Smooth muscle cell of bladder (primary cell): ENCODE results near the gene LIX1L. TPM values are rescaled to one million over a fixed set of nuclear protein-coding genes. Genes with fewer than 3 reads are reported as not detected.

Source experiments
- total RNA-seq: library from RNA; depleted of rRNA; stranded (reverse); fragments of >200 nt; gene quantifications from 2 replicates; pipeline ENCODE4 v1.2.3, GENCODE V29; 2014

Gene LIX1L
- 10.2 and 15.6 TPM in 2 replicates for total RNA-seq

DNA sequence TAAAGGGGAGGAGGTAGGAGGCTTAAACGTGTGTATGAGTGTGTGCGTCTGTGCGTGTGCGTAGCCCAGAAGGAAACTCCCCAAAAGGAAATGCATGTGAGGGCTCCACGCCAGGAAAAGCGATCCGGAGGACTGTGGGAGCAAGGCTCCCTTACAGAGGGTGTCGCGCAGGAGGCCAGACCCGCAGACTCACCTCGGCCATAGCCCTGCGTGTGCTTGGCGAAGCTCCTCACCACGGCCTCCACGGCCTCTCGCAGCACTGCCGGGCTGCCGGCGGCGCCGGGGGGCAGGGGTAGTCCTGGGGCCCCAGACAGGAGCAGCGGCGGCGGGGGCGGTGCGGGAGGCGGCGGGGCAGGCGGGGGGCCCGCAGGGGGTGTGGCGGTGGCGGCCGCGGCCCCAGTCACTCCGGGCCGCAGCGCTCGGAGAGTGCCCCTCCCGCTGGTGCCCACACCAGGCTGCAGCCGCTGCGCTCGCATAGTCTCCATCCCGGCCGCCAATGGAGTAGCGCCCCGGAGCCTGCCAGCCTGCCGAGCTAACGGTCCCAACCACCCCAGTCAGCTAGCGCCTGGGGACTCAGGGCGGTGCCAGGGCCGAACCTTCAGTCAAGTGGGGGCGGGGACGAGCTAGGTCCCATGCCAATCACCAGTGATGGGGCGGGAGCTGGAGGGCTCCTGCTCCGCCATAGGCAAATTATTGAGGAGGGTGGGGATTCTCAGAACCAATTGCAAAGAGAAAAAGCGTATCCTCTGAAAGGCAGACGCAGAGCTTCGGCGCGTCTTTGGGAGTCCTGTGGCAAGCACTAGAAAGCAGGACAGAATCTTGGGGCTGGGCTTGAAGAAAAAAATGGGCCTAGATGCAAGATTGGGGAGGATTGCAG lies at the start of gene LIX1L:
LIX1L (minus strand) TSS at position 575 of the 877 bp plus-strand sequence; CDS start at position 485, 90 bp downstream.

DNA sequence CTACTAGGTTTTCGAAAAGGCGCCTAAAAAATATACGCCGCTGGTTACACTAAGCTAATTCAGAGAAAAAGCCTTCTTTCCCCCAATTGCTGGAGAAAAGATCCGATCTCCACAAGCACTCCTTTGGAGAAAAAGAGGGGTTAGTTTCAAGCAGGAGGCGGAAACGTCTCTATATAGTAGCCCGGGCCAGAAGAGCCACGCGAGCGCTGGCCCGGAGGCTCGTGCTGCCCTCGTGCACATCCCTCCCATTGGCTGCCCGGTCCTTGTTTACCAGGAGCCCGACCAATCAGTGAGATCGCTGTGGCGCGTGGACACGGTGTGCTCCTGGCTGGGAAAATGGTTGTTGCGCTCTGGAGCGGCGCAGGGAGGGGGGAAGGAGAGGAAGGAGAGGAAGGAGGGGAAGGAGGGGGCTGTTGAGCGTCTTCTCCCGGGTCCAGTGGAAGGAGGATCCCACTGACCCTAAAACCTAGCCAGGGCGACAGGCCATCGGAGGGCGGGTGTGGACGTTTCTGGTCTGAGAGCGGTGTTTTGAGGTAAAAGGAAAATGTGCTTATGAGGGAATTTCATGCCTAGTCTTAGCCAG lies 38.7 kb upstream of the LIX1L start, which contains the start of gene TXNIP:
TXNIP (minus strand) TSS at position 147 of the 583 bp plus-strand sequence. CDS start 313 bp downstream, outside the sequence.

GRCh38 chr1:145964328-145965118 lies 6.7 kb upstream of the LIX1L start, which contains the start of the genes ANKRD34A and POLR3GL:
ANKRD34A (minus strand) TSS chr1:145964575; CDS start chr1:145961759, 2,816 bp downstream.
POLR3GL (plus strand) TSS chr1:145964690; CDS start chr1:145974866, 10,176 bp downstream.

DNA sequence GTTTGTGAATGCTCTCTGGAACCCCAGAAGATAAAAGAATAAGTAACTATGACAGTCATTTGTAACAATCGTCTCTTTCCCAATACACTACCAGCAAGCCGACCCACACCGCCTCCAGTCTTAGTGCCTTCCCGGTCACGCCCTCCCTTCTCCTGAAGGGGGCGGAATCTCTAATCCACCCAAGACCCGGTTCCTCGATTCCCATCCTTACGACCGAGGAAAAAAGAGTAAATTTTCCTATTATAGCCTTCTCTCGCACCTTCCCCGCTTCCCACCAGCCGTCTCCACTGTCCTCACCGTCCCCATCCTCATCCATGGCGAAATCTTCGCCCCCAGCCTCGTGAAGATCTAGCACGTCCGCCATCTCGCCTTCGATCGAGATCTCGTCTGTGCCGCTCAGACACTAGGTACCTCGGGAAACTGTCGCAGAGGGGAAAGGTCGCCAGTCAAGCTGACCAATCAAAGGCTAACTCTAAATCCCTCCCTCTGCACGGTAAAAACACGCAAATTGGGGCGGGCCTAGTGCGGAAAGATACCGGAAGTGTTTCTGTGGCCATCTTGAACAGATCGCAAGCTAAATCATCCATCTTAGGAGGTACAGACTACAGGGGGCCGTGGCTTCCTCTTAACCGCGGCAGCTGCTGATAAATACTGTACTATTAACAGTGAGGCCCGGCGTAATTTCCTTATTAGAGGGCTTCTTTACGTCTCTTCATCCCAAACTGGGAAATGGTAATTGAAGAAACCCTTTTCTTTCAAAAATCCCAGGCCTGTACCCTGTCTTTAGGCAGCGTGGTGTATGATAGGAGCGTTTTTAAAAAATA lies 30.5 kb downstream of the LIX1L start, which contains the start of gene RBM8A:
RBM8A (minus strand) TSS at position 422 of the 824 bp plus-strand sequence; CDS start at position 364, 58 bp downstream.

GRCh38 chr1:145918144-145918991 lies 39.4 kb downstream of the LIX1L start, which contains the start of gene PEX11B:
PEX11B (minus strand) TSS chr1:145918717; CDS start chr1:145918688, 29 bp downstream.

DNA sequence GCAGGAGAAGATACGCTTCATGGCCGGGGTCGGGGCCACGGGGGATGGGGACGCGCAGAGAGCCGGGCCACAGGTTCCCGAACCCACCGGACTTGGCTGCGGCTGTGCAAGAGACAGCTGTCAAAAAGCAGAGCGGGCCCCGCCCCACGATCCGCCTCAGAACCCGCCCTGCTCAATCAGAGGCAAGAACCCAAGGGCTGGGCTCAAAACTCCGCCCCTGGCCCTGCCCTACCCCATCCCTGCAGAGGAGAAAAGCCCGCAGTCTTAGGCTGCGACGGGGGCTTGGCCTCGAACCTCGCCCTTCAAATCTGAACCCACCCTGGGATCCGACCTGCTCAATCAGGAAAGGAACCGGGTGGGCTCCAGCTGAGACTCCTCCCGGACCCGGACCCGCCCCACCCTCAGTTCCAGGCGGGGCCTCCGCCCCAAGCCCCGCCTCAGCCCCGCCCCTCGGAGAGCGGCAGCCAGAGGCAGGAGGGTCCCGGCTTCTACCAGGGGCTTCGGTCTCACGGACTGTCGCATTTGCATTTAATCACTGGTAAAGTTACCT lies 72.0 kb downstream of the LIX1L start, which contains the start of gene ANKRD35:
ANKRD35 (minus strand) TSS at position 129 of the 550 bp plus-strand sequence; CDS start at position 21, 108 bp downstream.

Other genes starting within 250 kb of the LIX1L start
- not detected in 2 replicates for gene CD160, start 238.5 kb downstream of the LIX1L start, total RNA-seq
- 10.2 and 11.4 TPM in 2 replicates for gene RNF115, start 133.9 kb downstream of the LIX1L start, total RNA-seq
- 28.3 and 29.0 TPM in 2 replicates for gene POLR3C, start 133.8 kb downstream of the LIX1L start, total RNA-seq
- 2.4 and 2.7 TPM in 2 replicates for gene NUDT17, start 112.4 kb downstream of the LIX1L start, total RNA-seq
- gene PIAS3, start 98.9 kb downstream of the LIX1L start, total RNA-seq: 4.3 and 4.8 TPM in 2 replicates
- 1.9 and 2.0 TPM in 2 replicates for gene ANKRD35, start 72.2 kb downstream of the LIX1L start, total RNA-seq
- 0.28 TPM in 2 replicates for gene ITGA10, start 48.0 kb downstream of the LIX1L start, total RNA-seq
- 24.9 and 26.4 TPM in 2 replicates for gene PEX11B, start 39.3 kb downstream of the LIX1L start, total RNA-seq
- 90.9 and 108 TPM in 2 replicates for gene RBM8A, start 30.5 kb downstream of the LIX1L start, total RNA-seq
- 0.14 and 0.18 TPM in 2 replicates for gene ANKRD34A, start 6.6 kb upstream of the LIX1L start, total RNA-seq
- 15.9 and 18.9 TPM in 2 replicates for gene POLR3GL, start 6.7 kb upstream of the LIX1L start, total RNA-seq
- 46.4 and 229 TPM in 2 replicates for gene TXNIP, start 38.6 kb upstream of the LIX1L start, total RNA-seq
- not detected in 2 replicates for gene HJV, start 63.7 kb upstream of the LIX1L start, total RNA-seq
- 1.4 and 2.5 TPM in 2 replicates for gene NBPF10, start 186.8 kb upstream of the LIX1L start, total RNA-seq